GM12875 (cell line): Measurements from ENCODE around the gene TRABD.

Source experiments
- H3K4me3 ChIP-seq: one replicate; pipeline ENCODE4 v1.5.1; 2011; ENCODE audit warnings: low read depth, low read length, control low read depth
- TF ChIP-seq, protein P1 (sequence below): IDR thresholded peaks from 2 replicates; pipeline ENCODE4 v1.5.1; 2011; ENCODE audit warnings: low read depth, mild to moderate bottlenecking, control low read depth, inconsistent platforms, low read length, moderate library complexity, borderline replicate concordance; ENCODE audit not compliant: insufficient read depth

TRABD gene

DNA sequence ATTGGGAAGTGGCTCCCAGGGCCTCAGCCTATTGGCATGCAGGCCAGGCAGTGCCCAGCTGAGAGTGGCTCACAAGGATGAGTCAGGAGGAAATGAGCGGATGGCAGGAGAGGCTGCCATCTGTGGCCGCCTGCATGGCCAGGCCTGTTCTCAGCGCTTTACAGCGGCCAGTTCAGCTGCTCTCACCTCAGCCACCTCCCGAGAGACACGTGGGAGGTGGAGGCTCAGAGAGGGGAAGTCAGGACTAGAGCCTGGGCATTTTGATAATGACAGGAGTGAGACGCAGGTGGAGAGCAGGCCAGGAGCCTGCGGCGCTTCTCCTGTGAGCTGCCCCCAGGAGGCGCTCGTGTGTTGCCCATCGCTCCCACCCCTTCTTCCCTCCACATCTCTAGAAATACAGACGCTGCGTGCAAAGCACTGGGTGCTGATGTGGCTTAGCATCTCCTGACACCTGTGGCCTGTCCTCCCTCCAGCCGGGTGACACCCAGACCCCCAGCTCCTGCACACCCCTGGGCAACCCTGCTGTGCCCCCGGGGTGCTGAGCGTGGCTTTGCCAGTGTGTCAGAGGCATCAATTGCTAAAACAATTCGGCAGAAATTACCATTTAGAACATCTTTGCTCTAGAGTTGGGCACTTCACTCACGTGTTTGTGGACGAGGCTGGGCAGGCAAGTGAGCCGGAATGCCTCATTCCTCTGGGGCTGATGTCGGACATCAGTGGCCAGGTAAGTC is 36.6 kb upstream of the TRABD start:
- H3K4me3 ChIP-seq: no peak overlapping the region
- TF ChIP-seq, protein P1, sequence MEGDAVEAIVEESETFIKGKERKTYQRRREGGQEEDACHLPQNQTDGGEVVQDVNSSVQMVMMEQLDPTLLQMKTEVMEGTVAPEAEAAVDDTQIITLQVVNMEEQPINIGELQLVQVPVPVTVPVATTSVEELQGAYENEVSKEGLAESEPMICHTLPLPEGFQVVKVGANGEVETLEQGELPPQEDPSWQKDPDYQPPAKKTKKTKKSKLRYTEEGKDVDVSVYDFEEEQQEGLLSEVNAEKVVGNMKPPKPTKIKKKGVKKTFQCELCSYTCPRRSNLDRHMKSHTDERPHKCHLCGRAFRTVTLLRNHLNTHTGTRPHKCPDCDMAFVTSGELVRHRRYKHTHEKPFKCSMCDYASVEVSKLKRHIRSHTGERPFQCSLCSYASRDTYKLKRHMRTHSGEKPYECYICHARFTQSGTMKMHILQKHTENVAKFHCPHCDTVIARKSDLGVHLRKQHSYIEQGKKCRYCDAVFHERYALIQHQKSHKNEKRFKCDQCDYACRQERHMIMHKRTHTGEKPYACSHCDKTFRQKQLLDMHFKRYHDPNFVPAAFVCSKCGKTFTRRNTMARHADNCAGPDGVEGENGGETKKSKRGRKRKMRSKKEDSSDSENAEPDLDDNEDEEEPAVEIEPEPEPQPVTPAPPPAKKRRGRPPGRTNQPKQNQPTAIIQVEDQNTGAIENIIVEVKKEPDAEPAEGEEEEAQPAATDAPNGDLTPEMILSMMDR: peak; percentile 98

DNA sequence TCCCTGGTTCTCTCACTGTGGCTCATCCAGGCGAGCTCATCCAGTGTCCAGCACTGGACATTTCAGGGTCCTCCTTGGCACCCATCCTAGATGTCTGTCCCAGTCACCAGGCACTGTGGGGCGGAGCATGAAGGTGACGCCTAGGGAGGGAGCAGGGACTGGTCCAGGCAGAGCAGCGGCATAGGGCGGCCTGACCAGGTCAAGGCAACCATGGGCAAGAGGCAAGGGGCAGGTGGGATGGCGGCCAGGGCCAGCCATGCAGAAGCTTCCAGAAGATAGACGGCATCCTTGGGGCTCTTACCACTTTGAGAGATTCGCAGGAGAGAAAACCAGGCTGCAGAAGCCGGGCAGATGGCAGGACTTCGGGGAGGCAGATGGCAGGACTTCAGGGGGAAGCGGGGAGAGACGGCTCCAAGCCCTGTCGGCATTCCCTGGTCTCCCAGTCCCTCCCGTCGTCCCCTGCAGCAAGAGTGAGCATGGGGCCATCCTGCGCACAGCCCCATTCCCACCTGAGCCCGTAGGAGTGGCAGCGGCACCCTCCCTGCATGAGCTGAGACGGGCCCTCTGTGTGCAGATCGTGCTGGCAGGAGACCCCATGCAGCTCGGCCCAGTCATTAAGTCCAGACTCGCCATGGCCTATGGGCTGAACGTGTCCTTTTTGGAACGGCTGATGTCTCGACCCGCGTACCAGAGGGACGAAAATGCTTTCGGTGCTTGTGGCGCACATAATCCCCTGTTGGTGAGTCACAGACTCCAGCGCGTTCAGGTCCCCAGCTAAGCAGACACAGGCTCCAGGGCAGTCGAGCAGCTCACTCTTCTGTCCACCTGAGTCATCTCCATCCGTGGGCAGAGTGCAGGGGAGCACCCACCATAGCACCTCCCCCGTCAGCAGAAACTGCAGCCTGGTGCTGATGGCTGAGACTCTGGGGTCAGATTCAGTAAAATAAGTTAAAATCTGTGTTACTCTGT is 35.3 kb upstream of the TRABD start:
- H3K4me3 ChIP-seq: no peak overlapping the region
- TF ChIP-seq, protein P1: no peak

DNA sequence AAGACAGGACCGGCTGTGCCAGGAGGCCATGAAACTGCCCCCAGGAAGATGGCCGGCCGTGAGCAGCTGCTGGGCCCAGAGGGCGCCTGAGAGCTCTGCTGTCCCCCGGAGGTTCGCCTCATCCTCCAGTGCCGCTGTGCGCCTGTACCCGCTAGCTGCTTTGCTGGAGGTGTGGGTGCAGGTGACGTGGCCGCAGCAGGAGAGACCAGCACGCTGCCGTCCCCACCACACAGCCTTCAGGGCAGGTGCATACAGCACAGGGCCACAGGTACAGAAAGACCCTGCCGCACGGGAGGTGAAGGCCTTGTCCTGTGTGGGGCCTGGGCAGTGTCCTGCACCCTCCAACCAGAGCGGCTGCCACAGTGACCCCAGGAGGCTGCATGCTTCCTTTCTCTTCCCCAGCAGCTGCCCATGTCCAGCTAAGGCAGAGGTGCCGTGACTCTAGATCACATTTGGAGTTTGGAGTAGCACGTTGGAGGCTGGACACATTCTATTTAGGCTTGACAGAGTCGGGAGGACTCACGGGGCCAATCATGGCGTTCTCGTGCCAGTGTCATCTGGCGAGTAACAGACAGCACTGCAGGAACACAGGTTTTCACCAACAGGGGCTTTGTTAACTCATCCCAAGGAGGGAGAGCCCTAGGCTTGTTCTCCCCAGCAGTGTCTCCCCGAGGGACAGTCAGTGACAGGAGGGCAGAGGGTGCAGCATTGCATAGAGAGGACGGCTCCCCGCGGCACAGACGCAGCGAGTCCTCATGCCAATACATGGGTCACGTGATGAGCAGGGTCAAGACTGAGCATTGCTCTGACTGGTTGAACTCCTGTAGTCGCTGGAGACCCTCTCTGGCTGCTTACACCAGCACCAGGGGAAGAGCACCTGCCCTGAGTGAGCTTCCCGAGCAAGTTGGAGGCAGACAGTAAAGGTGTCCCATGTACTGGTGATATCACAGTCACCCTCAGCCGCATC is 33.9 kb upstream of the TRABD start:
- H3K4me3 ChIP-seq: no peak overlapping the region
- TF ChIP-seq, protein P1: no peak

DNA sequence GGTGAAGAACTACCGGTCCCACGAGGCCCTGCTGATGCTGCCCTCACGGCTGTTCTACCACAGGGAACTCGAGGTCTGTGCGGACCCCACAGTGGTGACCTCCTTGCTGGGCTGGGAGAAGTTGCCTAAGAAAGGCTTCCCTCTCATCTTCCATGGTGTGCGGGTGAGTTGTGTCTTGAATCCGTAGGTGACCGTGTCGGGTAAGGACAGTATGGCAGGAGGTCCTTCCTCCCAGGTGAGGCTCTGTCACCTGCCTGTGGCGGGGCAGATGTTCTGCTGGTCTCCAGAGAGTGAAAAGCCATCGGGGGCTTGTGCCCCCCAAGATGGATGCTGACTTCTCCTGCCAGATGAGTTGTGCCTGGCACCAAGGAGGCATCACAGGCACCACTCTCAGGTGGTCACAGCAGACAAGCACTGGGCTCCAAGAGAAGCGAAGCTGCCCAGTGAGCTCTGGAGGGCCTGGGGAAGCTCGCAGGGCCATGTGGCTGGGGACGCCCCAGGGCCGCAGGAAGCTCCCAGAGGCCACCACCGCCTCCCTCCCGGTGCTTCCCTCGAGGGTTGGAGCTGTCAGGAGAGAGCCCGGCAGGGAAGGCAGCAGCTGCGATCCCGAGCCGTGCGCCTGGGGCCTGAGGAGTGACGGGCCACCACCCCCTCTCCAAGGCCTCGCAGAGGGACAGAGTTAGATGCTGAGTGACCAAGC is 32.5 kb upstream of the TRABD start:
- H3K4me3 ChIP-seq: no peak overlapping the region
- TF ChIP-seq, protein P1: no peak

DNA sequence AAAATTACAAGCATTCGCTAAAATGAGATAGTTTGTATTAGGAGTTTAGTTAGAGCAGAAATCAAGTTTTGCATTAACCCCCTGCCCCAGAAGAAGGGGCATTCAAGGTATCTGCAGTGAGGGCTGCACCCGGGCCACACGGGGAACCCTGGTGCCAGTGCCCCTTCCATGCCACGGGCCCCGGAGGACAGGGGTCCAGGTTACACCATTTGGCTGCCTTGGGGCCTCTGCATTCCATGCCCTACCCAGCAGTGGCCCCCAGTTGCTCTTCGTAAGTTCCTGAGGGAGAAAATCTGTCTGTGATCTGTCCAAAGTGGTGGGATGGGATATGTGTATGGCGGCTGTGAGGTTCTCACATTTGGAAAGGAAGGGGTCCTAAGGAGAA is 32.0 kb upstream of the TRABD start:
- TF ChIP-seq, protein P1: no peak
- H3K4me3 ChIP-seq: no peak overlapping the region

DNA sequence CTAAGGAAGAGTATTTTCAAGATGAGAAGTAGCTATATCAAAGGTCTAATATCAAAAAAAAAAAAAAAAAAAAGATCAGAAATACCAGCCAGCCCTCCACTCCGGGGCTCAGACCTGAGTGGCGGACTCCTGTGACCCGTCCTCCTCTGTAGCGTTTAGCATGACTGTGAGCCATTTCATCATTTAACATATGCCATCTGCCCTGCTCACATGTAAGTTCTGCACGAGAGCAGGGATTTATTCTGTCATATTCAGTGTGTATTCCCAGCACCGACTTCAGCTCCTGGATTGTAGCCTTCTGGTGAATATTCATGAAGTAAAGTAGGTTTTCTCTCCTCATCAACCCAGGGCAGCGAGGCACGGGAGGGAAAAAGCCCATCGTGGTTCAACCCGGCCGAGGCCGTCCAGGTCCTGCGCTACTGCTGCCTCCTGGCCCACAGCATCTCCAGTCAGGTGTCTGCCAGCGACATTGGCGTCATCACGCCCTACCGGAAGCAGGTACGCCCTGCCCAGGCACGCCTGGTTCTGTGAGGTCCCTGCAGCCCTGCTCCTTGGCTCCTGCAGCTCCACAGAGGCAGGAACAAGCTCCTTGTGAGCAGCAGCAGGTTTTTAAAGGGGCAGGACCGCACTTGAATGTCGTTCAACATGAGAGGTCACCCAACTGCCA is 27.9 kb upstream of the TRABD start:
- no peak overlapping the region for H3K4me3 ChIP-seq
- TF ChIP-seq, protein P1: no peak
